Mesothelial cell of epicardium (in vitro differentiated cells): Measurements from ENCODE around the gene TTC7B. TPM values are rescaled to one million over a fixed set of nuclear protein-coding genes. Genes with fewer than 3 reads are reported as not detected.
A peak's percentile ranks its signal among the peaks of the same experiment; 100 is the strongest.
"Not testable (repeated sequence)": the region's sequence is repeated elsewhere in the genome, so short reads cannot be mapped to it uniquely, and the experiment has no call there.

Experiments used
- DNase-seq, 2 experiments: peaks; one replicate each; pipeline ENCODE4 v3.0.0; 2021; ENCODE audit warnings: low spot score in 2 of 2; ENCODE audit not compliant: unreplicated experiment in 2 of 2
- H3K27ac Mint-ChIP-seq: 2 replicates; pipeline ENCODE4 v1.8.0; 2021; ENCODE audit warnings: mixed read lengths
- H3K27me3 Mint-ChIP-seq: 2 replicates; pipeline ENCODE4 v1.8.0; 2021; ENCODE audit warnings: low read depth, mixed read lengths
- H3K36me3 Mint-ChIP-seq: 2 replicates; pipeline ENCODE4 v1.8.0; 2021; ENCODE audit warnings: mixed read lengths
- H3K4me1 Mint-ChIP-seq: 2 replicates; pipeline ENCODE4 v1.8.0; 2021; ENCODE audit warnings: mixed read lengths
- H3K4me3 Mint-ChIP-seq: 2 replicates; pipeline ENCODE4 v1.8.0; 2021; ENCODE audit warnings: mild to moderate bottlenecking, moderate library complexity, mixed read lengths
- H3K9me3 Mint-ChIP-seq: 2 replicates; pipeline ENCODE4 v1.8.0; 2021; ENCODE audit warnings: mixed read lengths
- total RNA-seq: library from RNA; stranded (reverse); gene quantifications from 3 replicates; pipeline ENCODE4 v1.2.1, GENCODE V29; 2021
- TF ChIP-seq, protein P1 (sequence below): fragments of 200-600 bp; sonication (generic); IDR thresholded peaks from one replicate; pipeline ENCODE4 v1.5.0; 2021; ENCODE audit warnings: antibody characterized with exemption; ENCODE audit not compliant: unreplicated experiment

The TTC7B gene
- total RNA-seq, 1 donor from 2014 or later = 56.5 TPM

DNA sequence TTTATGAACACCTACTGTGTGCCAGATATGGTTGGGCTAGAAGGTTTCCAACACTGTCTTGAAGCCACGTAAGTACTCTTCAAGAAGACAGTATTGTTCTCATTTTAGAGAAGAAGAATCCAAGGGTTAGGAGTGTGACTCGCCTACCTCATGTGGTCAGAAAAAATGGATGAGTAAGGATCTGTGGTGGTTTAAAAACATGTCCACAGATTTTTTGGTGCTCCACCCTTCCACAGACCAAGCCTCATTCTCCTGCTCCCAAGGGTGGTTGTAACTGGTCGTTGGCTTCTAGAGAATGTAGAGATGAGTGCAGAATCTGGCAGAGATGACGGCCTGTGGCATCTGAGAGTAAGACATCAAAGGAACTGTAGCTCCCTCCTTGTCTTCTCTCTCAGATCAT lies 30.3 kb upstream of the TTC7B start:
- Mint-ChIP-seq H3K27ac (no peak overlapping the region), H3K36me3 (no peaks in the 10 kb centered on the region), H3K4me1 (peaks cover 8% of the 10 kb centered on the region), H3K9me3 (no peaks in the 10 kb centered on the region), H3K4me3 (no peak overlapping the region), H3K27me3 (no peaks in the 10 kb centered on the region)
- TF ChIP-seq, protein P1, sequence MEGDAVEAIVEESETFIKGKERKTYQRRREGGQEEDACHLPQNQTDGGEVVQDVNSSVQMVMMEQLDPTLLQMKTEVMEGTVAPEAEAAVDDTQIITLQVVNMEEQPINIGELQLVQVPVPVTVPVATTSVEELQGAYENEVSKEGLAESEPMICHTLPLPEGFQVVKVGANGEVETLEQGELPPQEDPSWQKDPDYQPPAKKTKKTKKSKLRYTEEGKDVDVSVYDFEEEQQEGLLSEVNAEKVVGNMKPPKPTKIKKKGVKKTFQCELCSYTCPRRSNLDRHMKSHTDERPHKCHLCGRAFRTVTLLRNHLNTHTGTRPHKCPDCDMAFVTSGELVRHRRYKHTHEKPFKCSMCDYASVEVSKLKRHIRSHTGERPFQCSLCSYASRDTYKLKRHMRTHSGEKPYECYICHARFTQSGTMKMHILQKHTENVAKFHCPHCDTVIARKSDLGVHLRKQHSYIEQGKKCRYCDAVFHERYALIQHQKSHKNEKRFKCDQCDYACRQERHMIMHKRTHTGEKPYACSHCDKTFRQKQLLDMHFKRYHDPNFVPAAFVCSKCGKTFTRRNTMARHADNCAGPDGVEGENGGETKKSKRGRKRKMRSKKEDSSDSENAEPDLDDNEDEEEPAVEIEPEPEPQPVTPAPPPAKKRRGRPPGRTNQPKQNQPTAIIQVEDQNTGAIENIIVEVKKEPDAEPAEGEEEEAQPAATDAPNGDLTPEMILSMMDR = no peak
- DNase-seq = no peak

DNA sequence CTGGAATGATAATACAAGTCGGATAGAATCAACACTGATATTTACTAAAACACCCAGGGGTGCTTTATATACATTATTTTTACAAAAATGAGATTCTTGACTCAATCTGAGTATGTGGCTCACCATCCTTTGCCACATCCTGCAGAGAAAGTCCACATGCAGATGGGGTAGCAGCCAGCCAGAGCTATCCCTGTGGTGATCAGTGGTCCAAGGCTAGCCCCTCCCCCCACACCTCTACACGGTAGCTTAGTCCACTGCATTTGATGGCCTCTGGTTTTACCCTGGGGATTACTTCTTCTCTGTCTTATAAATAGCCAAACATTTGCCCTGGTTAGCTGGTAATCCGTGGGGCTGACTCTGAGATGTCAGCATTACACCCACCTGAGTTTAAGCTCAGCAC lies 28.1 kb upstream of the TTC7B start:
- Mint-ChIP-seq H3K27me3 (no peaks in the 10 kb centered on the region), H3K36me3 (no peaks in the 10 kb centered on the region), H3K4me3 (no peak overlapping the region), H3K9me3 (peaks cover 3% of the 10 kb centered on the region), H3K4me1 (peaks cover under 1% of the 10 kb centered on the region), H3K27ac (no peak overlapping the region)
- TF ChIP-seq, protein P1 = no peak
- no peak for DNase-seq

DNA sequence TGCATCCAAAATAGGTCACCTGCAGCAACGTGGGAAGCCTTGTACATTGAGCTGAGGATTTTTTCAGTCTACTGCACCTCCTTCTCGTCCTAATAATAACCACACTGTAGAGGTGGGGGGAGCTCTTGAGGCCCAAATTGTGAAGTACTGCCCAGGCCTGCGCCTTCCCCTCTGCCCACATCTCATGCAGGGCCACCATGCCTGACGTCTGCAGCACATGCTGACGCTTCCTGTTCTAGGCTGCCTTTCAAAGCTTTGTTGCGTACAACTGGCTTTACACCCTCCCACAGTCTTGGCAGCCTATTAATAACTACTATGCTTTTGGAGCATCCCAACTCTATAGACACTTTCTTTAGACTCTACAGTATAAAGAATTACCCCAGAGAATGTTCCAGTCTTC lies 26.5 kb upstream of the TTC7B start:
- peaks cover 3% of the 10 kb centered on the region for H3K9me3 Mint-ChIP-seq
- DNase-seq = no peak
- no peak overlapping the region for H3K4me3 Mint-ChIP-seq
- TF ChIP-seq, protein P1 = no peak
- H3K27ac Mint-ChIP-seq = no peak overlapping the region
- no peaks in the 10 kb centered on the region for H3K27me3 Mint-ChIP-seq
- peaks cover 3% of the 10 kb centered on the region for H3K4me1 Mint-ChIP-seq
- no peaks in the 10 kb centered on the region for H3K36me3 Mint-ChIP-seq

DNA sequence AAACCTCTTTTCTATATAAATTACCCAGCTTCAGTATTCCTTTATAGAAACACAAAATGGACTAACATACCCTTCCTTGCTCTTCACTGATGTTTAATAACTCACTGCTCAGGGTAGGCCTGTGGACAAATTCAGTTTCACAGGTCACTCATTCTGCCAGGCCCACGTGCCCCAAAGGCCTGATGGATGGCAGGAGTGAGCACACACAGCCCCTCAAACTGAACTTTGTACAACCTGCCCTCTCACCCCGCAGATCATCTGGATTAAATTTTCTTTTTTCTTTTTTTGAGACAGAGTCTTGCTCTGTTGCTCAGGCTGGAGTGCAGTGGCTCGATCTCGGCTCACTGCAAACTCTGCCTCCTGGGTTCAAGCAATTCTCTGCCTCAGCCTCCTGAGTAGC lies 24.4 kb upstream of the TTC7B start:
- H3K4me1 Mint-ChIP-seq, DNase-seq, H3K36me3 Mint-ChIP-seq, H3K4me3 Mint-ChIP-seq, H3K27me3 Mint-ChIP-seq, H3K9me3 Mint-ChIP-seq, H3K27ac Mint-ChIP-seq: not testable (repeated sequence)

DNA sequence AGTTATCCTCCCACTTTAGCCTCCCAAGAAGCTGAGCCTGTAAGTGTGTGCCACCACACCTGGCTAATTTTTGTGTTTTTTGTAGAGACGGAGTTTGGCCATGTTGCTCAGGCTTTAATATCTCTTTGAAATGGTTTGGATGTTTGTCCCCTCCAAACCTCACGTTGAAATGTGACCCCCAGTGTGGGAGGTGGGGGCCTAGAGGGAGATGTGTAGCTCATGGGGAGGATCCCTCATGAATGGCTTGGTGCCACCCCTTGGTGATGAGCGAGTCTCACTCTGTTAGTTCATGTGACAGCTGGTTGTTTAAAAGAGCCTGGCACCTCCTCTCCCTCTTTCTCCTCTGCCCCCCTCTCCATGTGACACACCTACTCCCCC lies 23.6 kb upstream of the TTC7B start:
- no peaks in the 10 kb centered on the region for H3K27me3 Mint-ChIP-seq
- H3K4me3 Mint-ChIP-seq = no peak overlapping the region
- H3K4me1 Mint-ChIP-seq = peaks cover 3% of the 10 kb centered on the region
- H3K9me3 Mint-ChIP-seq = peaks cover 3% of the 10 kb centered on the region
- no peak overlapping the region for H3K27ac Mint-ChIP-seq
- TF ChIP-seq, protein P1 = no peak
- no peaks in the 10 kb centered on the region for H3K36me3 Mint-ChIP-seq
- no peak for DNase-seq

DNA sequence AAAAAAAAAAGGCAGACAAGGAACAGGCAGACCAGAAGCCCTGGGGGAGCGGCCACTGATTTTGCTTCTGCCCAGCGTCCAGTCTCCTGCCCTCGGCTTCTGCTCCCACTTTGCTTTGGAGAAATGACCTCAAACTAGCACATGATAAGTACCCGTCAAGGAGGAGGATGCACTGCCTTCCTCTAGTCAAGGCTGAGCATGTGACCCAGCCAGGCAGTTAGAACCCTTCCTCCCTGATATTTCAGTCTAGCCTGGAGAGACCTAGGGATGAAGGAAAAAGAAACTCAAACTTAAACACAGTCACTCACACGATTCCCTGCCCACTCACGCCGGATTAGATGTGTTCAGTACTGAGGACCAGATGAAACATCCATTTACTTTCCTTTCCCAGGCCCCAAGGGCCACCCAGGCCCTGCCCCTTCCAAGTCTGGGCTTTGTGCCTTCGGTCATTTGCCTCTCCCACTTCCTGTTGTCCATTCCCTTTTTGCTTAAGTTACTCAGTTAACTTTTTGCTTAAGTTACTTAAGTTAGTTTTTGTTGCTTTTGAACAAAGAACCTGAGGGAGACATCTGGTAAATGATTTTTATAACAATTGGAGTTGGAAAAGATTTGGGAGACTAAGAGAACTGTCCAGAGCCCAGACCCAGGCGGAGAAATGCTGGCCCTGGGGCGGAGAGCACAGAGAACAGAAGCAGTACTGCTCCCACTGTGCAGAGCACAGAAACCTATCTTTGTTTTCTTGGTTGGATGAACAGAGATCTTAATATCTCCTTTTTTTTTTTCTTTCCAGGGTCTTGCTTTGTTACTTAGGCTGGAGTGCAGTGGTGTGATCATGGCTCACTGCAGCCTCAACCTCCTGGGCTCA lies 23.0 kb upstream of the TTC7B start:
- Mint-ChIP-seq H3K9me3 (peaks cover 3% of the 10 kb centered on the region), H3K36me3 (no peaks in the 10 kb centered on the region), H3K27me3 (no peaks in the 10 kb centered on the region), H3K4me3 (no peak overlapping the region), H3K27ac (peak overlapping the region; percentile 9), H3K4me1 (peaks cover 3% of the 10 kb centered on the region)
- DNase-seq = no peak
- TF ChIP-seq, protein P1 = no peak

DNA sequence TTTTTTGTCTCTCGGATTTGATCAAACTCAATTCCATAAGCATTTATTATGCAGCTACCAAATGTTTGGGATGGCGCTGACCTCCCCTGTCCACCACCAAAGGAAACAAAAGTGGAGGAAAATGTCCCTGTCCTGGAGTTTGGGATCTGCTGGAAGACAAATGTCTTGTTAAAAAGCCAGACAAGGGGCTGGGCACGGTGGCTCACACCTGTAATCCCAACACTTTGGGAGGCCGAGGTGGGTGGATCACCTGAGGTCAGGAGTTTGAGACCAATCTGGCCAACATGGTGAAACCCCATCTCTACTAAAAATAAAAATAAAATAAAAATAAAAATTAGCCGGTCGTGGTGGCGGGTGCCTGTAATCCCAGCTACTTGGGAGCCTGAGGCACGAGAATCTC lies 22.3 kb upstream of the TTC7B start:
- H3K27me3 Mint-ChIP-seq, H3K4me3 Mint-ChIP-seq, H3K36me3 Mint-ChIP-seq, DNase-seq, H3K27ac Mint-ChIP-seq, H3K9me3 Mint-ChIP-seq, H3K4me1 Mint-ChIP-seq: not testable (repeated sequence)
